B cell (primary cell): ENCODE data around the gene PLCD1.
"Not testable (repeated sequence)": the region's sequence is repeated elsewhere in the genome, so short reads cannot be mapped to it uniquely, and the experiment has no call there.

ENCODE experiments used
- CTCF ChIP-seq: fragments of 200-600 bp; IDR thresholded peaks from one replicate; pipeline ENCODE4 v1.8.0; 2022; ENCODE audit warnings: antibody characterized with exemption, mild to moderate bottlenecking
- EZH2 ChIP-seq: IDR thresholded peaks from 2 replicates; pipeline ENCODE4 v1.6.1; 2012; ENCODE audit warnings: borderline replicate concordance, low read depth, mild to moderate bottlenecking, moderate library complexity, low read length; ENCODE audit not compliant: insufficient read depth, poor library complexity, severe bottlenecking

- not testable (repeated sequence) for TF ChIP-seq CTCF, EZH2
Observed at GRCh38 chr3:38053813-38054498, 24.5 kb upstream of the PLCD1 start.
